ENCODE results near the gene LMAN2L.
A peak's percentile ranks its signal among the peaks of the same experiment; 100 is the strongest.

The LMAN2L gene, protein sequence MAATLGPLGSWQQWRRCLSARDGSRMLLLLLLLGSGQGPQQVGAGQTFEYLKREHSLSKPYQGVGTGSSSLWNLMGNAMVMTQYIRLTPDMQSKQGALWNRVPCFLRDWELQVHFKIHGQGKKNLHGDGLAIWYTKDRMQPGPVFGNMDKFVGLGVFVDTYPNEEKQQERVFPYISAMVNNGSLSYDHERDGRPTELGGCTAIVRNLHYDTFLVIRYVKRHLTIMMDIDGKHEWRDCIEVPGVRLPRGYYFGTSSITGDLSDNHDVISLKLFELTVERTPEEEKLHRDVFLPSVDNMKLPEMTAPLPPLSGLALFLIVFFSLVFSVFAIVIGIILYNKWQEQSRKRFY

GRCh38 chr2:96739633-96740428, at the start of gene LMAN2L:
LMAN2L (minus strand) TSS chr2:96740064; CDS start chr2:96740040, 24 bp downstream.
- H3K27ac ChIP-seq: peak within 1 kb of the TSS; percentile 76
- TF ChIP-seq, protein P1, sequence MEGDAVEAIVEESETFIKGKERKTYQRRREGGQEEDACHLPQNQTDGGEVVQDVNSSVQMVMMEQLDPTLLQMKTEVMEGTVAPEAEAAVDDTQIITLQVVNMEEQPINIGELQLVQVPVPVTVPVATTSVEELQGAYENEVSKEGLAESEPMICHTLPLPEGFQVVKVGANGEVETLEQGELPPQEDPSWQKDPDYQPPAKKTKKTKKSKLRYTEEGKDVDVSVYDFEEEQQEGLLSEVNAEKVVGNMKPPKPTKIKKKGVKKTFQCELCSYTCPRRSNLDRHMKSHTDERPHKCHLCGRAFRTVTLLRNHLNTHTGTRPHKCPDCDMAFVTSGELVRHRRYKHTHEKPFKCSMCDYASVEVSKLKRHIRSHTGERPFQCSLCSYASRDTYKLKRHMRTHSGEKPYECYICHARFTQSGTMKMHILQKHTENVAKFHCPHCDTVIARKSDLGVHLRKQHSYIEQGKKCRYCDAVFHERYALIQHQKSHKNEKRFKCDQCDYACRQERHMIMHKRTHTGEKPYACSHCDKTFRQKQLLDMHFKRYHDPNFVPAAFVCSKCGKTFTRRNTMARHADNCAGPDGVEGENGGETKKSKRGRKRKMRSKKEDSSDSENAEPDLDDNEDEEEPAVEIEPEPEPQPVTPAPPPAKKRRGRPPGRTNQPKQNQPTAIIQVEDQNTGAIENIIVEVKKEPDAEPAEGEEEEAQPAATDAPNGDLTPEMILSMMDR (conservative IDR thresholded peaks at IDR 0.05): no peak

DNA sequence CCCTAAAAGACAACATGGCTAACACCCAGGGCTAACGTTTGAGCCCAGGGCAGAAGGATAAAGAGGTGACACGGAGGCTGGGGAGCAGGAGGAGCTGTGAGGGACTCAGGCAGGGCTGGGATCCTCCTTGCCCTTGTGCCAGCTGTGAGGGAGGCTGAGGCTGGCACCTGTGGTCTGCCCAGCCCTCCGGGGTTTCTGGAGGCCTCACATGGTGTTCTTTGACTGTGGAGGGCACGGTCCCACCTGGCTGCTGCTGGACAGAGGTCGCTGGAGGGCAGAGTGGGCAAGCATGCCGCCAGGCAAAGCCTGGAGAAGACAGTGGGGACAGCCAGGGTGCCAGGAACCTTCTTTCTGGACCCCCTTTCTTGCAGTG, 49.4 kb upstream of the LMAN2L start:
- H3K27ac ChIP-seq: no peak overlapping the region

GRCh38 chr2:96788442-96789244, 48.8 kb upstream of the LMAN2L start:
- H3K27ac ChIP-seq: no peak overlapping the region
- TF ChIP-seq, protein P1 (conservative IDR thresholded peaks at IDR 0.05): no peak

More for the DNA sequence above, 49.4 kb upstream of the LMAN2L start:
- TF ChIP-seq, protein P1 (conservative IDR thresholded peaks at IDR 0.05): no peak

GRCh38 chr2:96787411-96787810, 47.5 kb upstream of the LMAN2L start:
- TF ChIP-seq, protein P1 (conservative IDR thresholded peaks at IDR 0.05): no peak
- H3K27ac ChIP-seq: no peak overlapping the region

DNA sequence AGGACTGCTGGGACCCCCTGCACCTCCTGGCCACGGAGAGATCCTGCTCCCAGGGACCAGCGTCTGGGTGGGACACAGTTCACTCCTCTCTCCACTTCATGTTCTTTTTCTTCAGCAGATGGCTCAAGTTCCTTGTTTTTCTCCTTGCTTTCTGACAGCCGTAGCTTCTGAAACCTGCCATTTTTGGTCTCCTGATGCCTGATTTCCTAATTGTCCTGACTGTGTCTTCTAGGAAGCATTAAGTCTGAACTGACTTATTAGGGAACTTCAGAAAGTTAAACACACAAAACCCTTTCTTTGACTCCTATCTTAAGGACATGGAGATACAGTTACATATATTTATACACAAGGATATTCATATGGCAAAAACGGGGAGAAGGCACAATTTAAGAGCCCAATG, 43.5 kb upstream of the LMAN2L start:
- H3K27ac ChIP-seq: no peak overlapping the region
- TF ChIP-seq, protein P1 (conservative IDR thresholded peaks at IDR 0.05): no peak

- TF ChIP-seq, protein P1 (conservative IDR thresholded peaks at IDR 0.05): no peak
- H3K27ac ChIP-seq: no peak overlapping the region
Observed at GRCh38 chr2:96775160-96775559, 35.3 kb upstream of the LMAN2L start.

DNA sequence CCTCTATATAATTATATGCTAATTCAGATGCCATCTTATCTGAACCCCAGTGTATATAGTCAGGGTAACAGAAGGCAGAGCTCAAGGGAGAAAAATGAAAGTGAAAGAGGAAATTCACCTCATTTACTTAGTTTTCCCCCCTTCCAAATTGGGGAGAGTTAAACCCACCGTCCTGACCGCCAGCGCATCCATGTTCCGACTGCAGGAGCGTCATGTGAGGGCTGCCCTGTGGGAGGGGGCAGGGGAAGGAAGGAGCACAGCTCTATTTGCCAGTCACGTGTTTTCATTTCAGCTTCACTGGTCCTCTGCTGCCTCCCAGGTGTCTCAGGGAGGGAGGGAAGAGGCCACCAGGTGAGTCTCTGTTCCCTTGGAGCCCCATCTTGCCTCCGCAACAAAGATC, 34.1 kb upstream of the LMAN2L start:
- TF ChIP-seq, protein P1 (conservative IDR thresholded peaks at IDR 0.05): no peak
- peak overlapping the region; percentile 27; the same call in 1 of the 2 replicates for H3K27ac ChIP-seq
